Sigmoid colon (tissue), 7 donors: ENCODE measurements around the gene CHI3L2. TPM values are rescaled to one million over a fixed set of nuclear protein-coding genes. Genes with fewer than 3 reads are reported as not detected.
A peak's percentile ranks its signal among the peaks of the same experiment; 100 is the strongest.

Experiments used
- DNase-seq: peaks from one replicate; pipeline ENCODE4 v3.0.0-alpha.2; 2019
- H3K27ac ChIP-seq, 4 donors: fragments of 200-600 bp; sonication (generic); one replicate each; pipeline ENCODE4 v1.5.1; 2016 to 2019; ENCODE audit warnings: mild to moderate bottlenecking in 1 of 4
- H3K27me3 ChIP-seq, 3 donors: fragments of 200-600 bp; sonication (generic); one replicate each; pipeline ENCODE4 v1.5.1; 2019; ENCODE audit warnings: mild to moderate bottlenecking in 1 of 3
- H3K36me3 ChIP-seq, 4 donors: fragments of 200-600 bp; sonication (generic); one replicate each; pipeline ENCODE4 v1.5.1; 2016 to 2019
- H3K4me1 ChIP-seq, 4 donors: fragments of 200-600 bp; sonication (generic); one replicate each; pipeline ENCODE4 v1.5.1; 2017 to 2019
- H3K4me3 ChIP-seq, 4 donors: fragments of 200-600 bp; sonication (generic); one replicate each; pipeline ENCODE4 v1.5.1; 2017 to 2019; ENCODE audit warnings: mild to moderate bottlenecking in 2 of 4, moderate library complexity in 1 of 4
- H3K9me3 ChIP-seq, 4 donors: fragments of 200-600 bp in 3 of 4; sonication (generic) in 3 of 4; one replicate each; pipeline versions ENCODE4 v1.5.1 to v1.6.1; 2013 to 2019
- CTCF ChIP-seq, 4 experiments: fragments of 450-650 bp in 3 of 4; fragments of 200-600 bp in 1 of 4; IDR thresholded peaks; one replicate each; pipeline ENCODE4 v1.5.1; 2016 to 2019; ENCODE audit warnings: antibody characterized with exemption in 4 of 4, mild to moderate bottlenecking in 3 of 4, moderate library complexity in 2 of 4
- EP300 ChIP-seq, 4 donors: sonication (generic); formaldehyde crosslinking; IDR thresholded peaks; one replicate each; pipeline ENCODE4 v1.6.1; 2017; ENCODE audit warnings: antibody characterized with exemption in 4 of 4
- POLR2A ChIP-seq, 2 donors: fragments of 450-650 bp; IDR thresholded peaks; one replicate each; pipeline ENCODE4 v1.6.1; 2016; ENCODE audit warnings: antibody characterized with exemption in 2 of 2, mild to moderate bottlenecking in 2 of 2, moderate library complexity in 2 of 2
- POLR2AphosphoS5 ChIP-seq, 4 donors: sonication (generic); formaldehyde crosslinking; IDR thresholded peaks; one replicate each; pipeline ENCODE4 v1.6.1; 2017; ENCODE audit warnings: antibody characterized with exemption in 4 of 4
- WGBS, 2 donors: extraction: QIAGEN DNeasy Blood & Tissue Kit; methylation state at CpG; one replicate each; pipeline ENCODE4 v1.1.7; 2013; 5-methylcytosine and 5-hydroxymethylcytosine counted together
- intact Hi-C: fragments of 100-400 bp; cut with DNase I; formaldehyde crosslinking; loops from one replicate; pipeline ENCODE4 v1.15.1; 2023
- polyA plus RNA-seq, 3 donors: library from polyadenylated mRNA; stranded (reverse); fragments of 200-250 nt; gene quantifications; one replicate each; pipeline ENCODE4 v1.2.3, GENCODE V29; 2013
- total RNA-seq, 4 donors: library from RNA; depleted of rRNA; stranded (reverse); fragments of >200 nt; gene quantifications; one replicate each; pipeline ENCODE4 v1.1.0, GENCODE V29; 2016
- donor health status: healthy with polysubstance abuse.
- donor health status: Bipolar disorder and iron deficiency.
- donor health status: healthy.

Gene CHI3L2
- total and polyA plus RNA-seq, 7 donors, result 0.71 to 11.0 (median 2.2) TPM; not detected in 3

GRCh38 chr1:111201275-111202090 is 26.0 kb upstream of the CHI3L2 start:
- no peak overlapping the region for H3K4me3 ChIP-seq
- no peaks in the 10 kb centered on the region for H3K9me3 ChIP-seq
- peaks cover 15 to 47% (median 18%) of the 10 kb centered on the region in 3 donors for H3K27me3 ChIP-seq
- peaks cover 0 to 15% (median 13%) of the 10 kb centered on the region in 4 donors for H3K4me1 ChIP-seq
- intact Hi-C loops, result no loop called here
- no peak for DNase-seq
- no peaks in the 10 kb centered on the region for H3K36me3 ChIP-seq
- TF ChIP-seq POLR2A (IDR thresholded peaks at IDR 0.05) (no peak), CTCF (IDR thresholded peaks at IDR 0.05) (no peak), POLR2AphosphoS5 (IDR thresholded peaks at IDR 0.05) (no peak), EP300 (IDR thresholded peaks at IDR 0.05) (no peak)
- WGBS, 2 donors, result 66 to 82% methylated on average over 5 of the region's 5 CpGs
- H3K27ac ChIP-seq, result peak overlapping the region in 2 of 4 donors; percentile 12 to 52

DNA sequence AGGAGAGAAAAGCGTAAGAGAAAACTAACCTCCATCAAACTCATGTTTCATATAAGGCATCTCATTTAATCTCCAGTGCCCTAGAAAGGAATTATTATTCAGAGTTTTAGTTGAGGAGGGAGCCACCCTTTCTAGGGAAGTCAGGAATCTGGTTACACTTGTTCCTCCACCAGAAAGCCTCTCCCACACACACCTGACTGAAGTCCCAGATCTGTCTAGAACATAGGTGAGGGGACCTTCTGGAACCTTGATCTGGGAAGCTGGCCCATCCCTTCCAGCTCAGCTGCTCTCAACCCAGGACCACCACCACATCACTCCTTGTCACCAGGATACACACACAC is 25.2 kb upstream of the CHI3L2 start:
- H3K36me3 ChIP-seq, result no peaks in the 10 kb centered on the region
- peaks cover 15 to 47% (median 18%) of the 10 kb centered on the region in 3 donors for H3K27me3 ChIP-seq
- intact Hi-C loops, result no loop called here
- TF ChIP-seq EP300 (IDR thresholded peaks at IDR 0.05) (no peak), CTCF (IDR thresholded peaks at IDR 0.05) (no peak), POLR2AphosphoS5 (IDR thresholded peaks at IDR 0.05) (no peak), POLR2A (IDR thresholded peaks at IDR 0.05) (no peak)
- H3K9me3 ChIP-seq, result no peaks in the 10 kb centered on the region
- no peak overlapping the region for H3K4me3 ChIP-seq
- H3K27ac ChIP-seq, result no peak overlapping the region
- WGBS, 2 donors, result 85 to 96% methylated on average over 1 of the region's 1 CpG
- DNase-seq, result no peak
- H3K4me1 ChIP-seq, result peaks cover 0 to 15% (median 13%) of the 10 kb centered on the region in 4 donors

DNA sequence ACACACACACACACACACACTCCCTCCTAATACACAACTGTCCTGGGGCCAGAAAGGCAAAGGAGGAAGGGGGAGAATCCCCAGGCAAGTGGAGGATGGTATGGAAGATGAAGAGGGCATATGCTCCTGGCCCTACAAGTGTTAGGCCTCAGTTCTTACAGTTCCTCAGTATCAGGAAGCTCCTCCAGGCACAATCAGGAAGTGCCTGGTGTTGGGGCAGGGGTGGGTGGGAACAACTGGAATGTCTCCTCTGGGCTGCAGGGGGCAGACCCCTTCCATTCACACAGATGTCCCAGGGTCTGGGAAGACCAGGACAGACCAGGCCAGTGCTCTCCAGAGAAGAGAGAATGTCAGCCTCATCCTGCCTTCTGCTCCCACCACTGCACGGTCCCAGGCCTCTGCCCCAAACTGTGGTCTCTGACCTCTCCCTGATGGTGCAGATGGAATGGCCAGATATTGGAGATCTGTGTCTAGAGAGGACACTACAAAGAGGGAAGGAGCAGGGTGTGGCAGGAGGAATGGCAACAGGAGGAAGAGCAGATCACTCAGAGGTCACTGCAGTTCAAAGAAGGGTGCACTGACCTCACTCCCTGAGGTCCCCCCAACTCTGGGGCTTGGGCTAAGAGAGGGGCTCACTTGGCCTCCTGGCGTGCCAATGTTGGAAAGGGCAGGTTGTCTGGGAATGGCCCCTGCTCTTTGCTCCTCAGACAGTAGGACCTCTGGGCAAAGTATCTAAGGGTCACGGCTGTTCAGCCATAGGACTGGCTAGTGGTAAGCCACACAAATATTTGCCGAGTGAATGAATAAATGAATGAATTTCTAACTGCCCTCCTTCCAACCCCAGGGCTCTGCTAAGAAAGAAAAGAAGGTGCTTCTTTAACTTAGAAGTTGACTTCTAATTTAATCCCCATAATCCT is 24.5 kb upstream of the CHI3L2 start:
- H3K4me1 ChIP-seq, result peaks cover 0 to 15% (median 13%) of the 10 kb centered on the region in 4 donors
- H3K27ac ChIP-seq, result peak overlapping the region in 3 of 4 donors; percentile 55 to 75 (median 69)
- peak overlapping the region in 3 of 4 donors; percentile 58 to 63 (median 59) for H3K4me3 ChIP-seq
- no peak for DNase-seq
- H3K36me3 ChIP-seq, result no peaks in the 10 kb centered on the region
- WGBS, 2 donors, result 33 to 42% methylated on average over 4 of the region's 4 CpGs
- H3K27me3 ChIP-seq, result peaks cover 15 to 47% (median 18%) of the 10 kb centered on the region in 3 donors
- TF ChIP-seq POLR2A (IDR thresholded peaks at IDR 0.05) (no peak), EP300 (IDR thresholded peaks at IDR 0.05) (no peak), CTCF (IDR thresholded peaks at IDR 0.05) (no peak), POLR2AphosphoS5 (IDR thresholded peaks at IDR 0.05) (no peak)
- intact Hi-C loops, result no loop called here
- no peaks in the 10 kb centered on the region for H3K9me3 ChIP-seq

DNA sequence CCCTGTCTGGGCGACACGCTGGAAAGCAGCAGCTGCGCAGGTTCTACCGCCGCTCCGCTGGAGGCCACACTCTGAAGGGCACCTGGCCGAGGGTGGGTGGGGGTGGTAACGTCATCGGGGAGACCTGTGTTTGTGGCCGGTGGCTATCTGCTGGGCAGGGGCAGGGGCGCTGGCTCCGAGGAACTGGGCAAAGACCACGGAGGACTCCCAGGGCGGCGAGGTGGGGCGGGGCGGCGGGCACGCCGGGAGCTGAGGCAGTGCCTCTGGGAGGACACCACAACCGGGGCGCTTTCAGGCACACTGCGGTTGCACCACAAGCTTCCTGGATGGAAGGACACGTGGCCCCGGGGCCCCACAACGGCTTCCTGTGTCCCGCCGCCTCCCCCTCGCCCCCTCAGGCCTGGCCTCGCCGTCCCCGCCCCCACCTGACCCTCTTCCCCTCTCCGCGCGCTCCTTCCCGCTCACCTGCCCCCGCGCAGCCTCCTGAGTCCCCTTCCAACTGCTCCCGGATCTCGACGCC is 23.8 kb upstream of the CHI3L2 start:
- WGBS, 2 donors, result 2% methylated on average over 41 of the region's 41 CpGs
- peak overlapping the region; percentile 48 to 75 (median 62) for H3K27ac ChIP-seq
- DNase-seq, result peak; percentile 84
- no peak for TF ChIP-seq EP300 (IDR thresholded peaks at IDR 0.05)
- TF ChIP-seq CTCF (IDR thresholded peaks at IDR 0.05), result no peak
- TF ChIP-seq POLR2A (IDR thresholded peaks at IDR 0.05), result no peak
- TF ChIP-seq POLR2AphosphoS5 (IDR thresholded peaks at IDR 0.05), result no peak
- H3K9me3 ChIP-seq, result no peaks in the 10 kb centered on the region
- no peaks in the 10 kb centered on the region for H3K36me3 ChIP-seq
- H3K4me1 ChIP-seq, result peaks cover 0 to 15% (median 13%) of the 10 kb centered on the region in 4 donors
- intact Hi-C loops, result no loop called here
- peaks cover 15 to 47% (median 18%) of the 10 kb centered on the region in 3 donors for H3K27me3 ChIP-seq
- H3K4me3 ChIP-seq, result peak overlapping the region; percentile 38 to 63 (median 58)
